HepG2 (cell line): ENCODE results near the gene EEF1AKMT4. TPM values are rescaled to one million over a fixed set of nuclear protein-coding genes. Genes with fewer than 3 reads are reported as not detected.

Experiments
- AKAP8 ChIP-seq: sonication (generic); formaldehyde crosslinking; IDR thresholded peaks from 2 replicates; pipeline ENCODE4 v1.5.1; 2020; ENCODE audit warnings: mild to moderate bottlenecking, missing genetic modification reagents
- BCL6 ChIP-seq: IDR thresholded peaks from 2 replicates; pipeline ENCODE4 v1.6.1; 2016; ENCODE audit warnings: missing genetic modification reagents, missing compliant biosample characterization
- BRD4 ChIP-seq: sonication (generic); formaldehyde crosslinking; IDR thresholded peaks from 2 replicates; pipeline ENCODE4 v1.4.0; 2020; ENCODE audit warnings: missing genetic modification reagents
- HNRNPK ChIP-seq: fragments of 200-400 bp; formaldehyde crosslinking; IDR thresholded peaks from 2 replicates; pipeline ENCODE4 v1.6.1; 2018; ENCODE audit warnings: low read length, low read depth, moderate library complexity, mild to moderate bottlenecking; ENCODE audit not compliant: poor library complexity, severe bottlenecking
- JDP2 ChIP-seq: sonication (generic); formaldehyde crosslinking; IDR thresholded peaks from 2 replicates; pipeline ENCODE4 v1.8.1; 2022; ENCODE audit warnings: missing genetic modification reagents, borderline replicate concordance
- KDM3A ChIP-seq: IDR thresholded peaks from 2 replicates; pipeline ENCODE4 v1.6.1; 2018; ENCODE audit warnings: low read depth, missing compliant biosample characterization
- MAF1 ChIP-seq: sonication (generic); formaldehyde crosslinking; IDR thresholded peaks from 2 replicates; pipeline ENCODE4 v1.5.0; 2020; ENCODE audit warnings: missing genetic modification reagents, borderline replicate concordance
- MED13 ChIP-seq: sonication (generic); formaldehyde crosslinking; IDR thresholded peaks from 2 replicates; pipeline ENCODE4 v1.5.0; 2020; ENCODE audit warnings: missing genetic modification reagents
- PHF21A ChIP-seq: sonication (generic); formaldehyde crosslinking; IDR thresholded peaks from 2 replicates; pipeline ENCODE4 v1.5.0; 2020; ENCODE audit warnings: mild to moderate bottlenecking, missing genetic modification reagents
- PHF5A ChIP-seq: IDR thresholded peaks from one replicate; pipeline ENCODE4 v1.6.1; 2018; ENCODE audit warnings: low read depth, missing genetic modification reagents; ENCODE audit not compliant: unreplicated experiment
- RBFOX2 ChIP-seq: fragments of 200-400 bp; formaldehyde crosslinking; IDR thresholded peaks from 2 replicates; pipeline ENCODE4 v1.6.1; 2017; ENCODE audit warnings: low read depth, mild to moderate bottlenecking, low read length
- SAFB2 ChIP-seq: sonication (generic); formaldehyde crosslinking; IDR thresholded peaks from 2 replicates; pipeline ENCODE4 v1.5.1; 2020; ENCODE audit warnings: missing genetic modification reagents, low read depth, mild to moderate bottlenecking, borderline replicate concordance
- SNAPC2 ChIP-seq: sonication (generic); formaldehyde crosslinking; IDR thresholded peaks from 2 replicates; pipeline ENCODE4 v1.8.1; 2022; ENCODE audit warnings: mild to moderate bottlenecking, missing genetic modification reagents
- ZKSCAN5 ChIP-seq: sonication (generic); formaldehyde crosslinking; IDR thresholded peaks from 2 replicates; pipeline ENCODE4 v1.5.1; 2020; ENCODE audit warnings: mild to moderate bottlenecking, missing genetic modification reagents
- ZNF382 ChIP-seq: sonication (generic); formaldehyde crosslinking; IDR thresholded peaks from 2 replicates; pipeline ENCODE4 v1.5.0; 2020; ENCODE audit warnings: missing genetic modification reagents, mild to moderate bottlenecking, borderline replicate concordance
- ZNF674 ChIP-seq: sonication (generic); formaldehyde crosslinking; IDR thresholded peaks from 2 replicates; pipeline ENCODE4 v1.5.0; 2020; ENCODE audit warnings: low read depth, mild to moderate bottlenecking, missing genetic modification reagents
- ZSCAN21 ChIP-seq: sonication (generic); formaldehyde crosslinking; IDR thresholded peaks from 2 replicates; pipeline ENCODE4 v1.8.0; 2022; ENCODE audit warnings: mild to moderate bottlenecking, missing genetic modification reagents, moderate library complexity, borderline replicate concordance
- polyA plus RNA-seq, 8 experiments: library from polyadenylated mRNA; depleted of rRNA in 3 of 8; stranded (reverse) in 7 of 8; unstranded in 1 of 8; fragments of >200 nt; fragmentation: Illumina TruSeq in 4 of 8; extraction: Trizol in 4 of 8; gene quantifications; 2 replicates each; pipeline versions ENCODE4 v1.2.1 to v1.2.3, GENCODE V29; 2011 to 2016; ENCODE audit warnings: low read depth in 4 of 8, missing spikeins in 1 of 8, mixed read lengths in 1 of 8; ENCODE audit not compliant: insufficient read depth in 1 of 8
- total RNA-seq, 5 experiments: library from RNA; depleted of rRNA; stranded (reverse); fragments of >200 nt; fragmentation: Illumina TruSeq; extraction: Trizol; gene quantifications; 2 replicates each; pipeline ENCODE4 v1.2.3, GENCODE V29; 2016; ENCODE audit warnings: low read depth in 1 of 5
- TF ChIP-seq, protein P1 (sequence below): sonication (generic); formaldehyde crosslinking; IDR thresholded peaks from 2 replicates; pipeline ENCODE4 v1.4.0; 2020; ENCODE audit warnings: missing genetic modification reagents, borderline replicate concordance
- TF ChIP-seq, protein P2 (sequence below): sonication (generic); formaldehyde crosslinking; IDR thresholded peaks from 2 replicates; pipeline ENCODE4 v1.4.0; 2020; ENCODE audit warnings: missing genetic modification reagents; ENCODE audit errors: not compliant biosample characterization
- TF ChIP-seq, protein P3 (sequence below): sonication (generic); formaldehyde crosslinking; IDR thresholded peaks from 2 replicates; pipeline ENCODE4 v1.4.0; 2020; ENCODE audit warnings: missing genetic modification reagents, mild to moderate bottlenecking, borderline replicate concordance
- TF ChIP-seq, protein P4 (sequence below): sonication (generic); formaldehyde crosslinking; IDR thresholded peaks from 2 replicates; pipeline ENCODE4 v1.4.0; 2020; ENCODE audit warnings: missing genetic modification reagents

Gene EEF1AKMT4
- total and polyA plus RNA-seq, 2 of the 13 experiments (the other 11 are each of a cell fraction or from before 2014, with no cell fraction given), result 13.1 to 15.8 TPM

DNA sequence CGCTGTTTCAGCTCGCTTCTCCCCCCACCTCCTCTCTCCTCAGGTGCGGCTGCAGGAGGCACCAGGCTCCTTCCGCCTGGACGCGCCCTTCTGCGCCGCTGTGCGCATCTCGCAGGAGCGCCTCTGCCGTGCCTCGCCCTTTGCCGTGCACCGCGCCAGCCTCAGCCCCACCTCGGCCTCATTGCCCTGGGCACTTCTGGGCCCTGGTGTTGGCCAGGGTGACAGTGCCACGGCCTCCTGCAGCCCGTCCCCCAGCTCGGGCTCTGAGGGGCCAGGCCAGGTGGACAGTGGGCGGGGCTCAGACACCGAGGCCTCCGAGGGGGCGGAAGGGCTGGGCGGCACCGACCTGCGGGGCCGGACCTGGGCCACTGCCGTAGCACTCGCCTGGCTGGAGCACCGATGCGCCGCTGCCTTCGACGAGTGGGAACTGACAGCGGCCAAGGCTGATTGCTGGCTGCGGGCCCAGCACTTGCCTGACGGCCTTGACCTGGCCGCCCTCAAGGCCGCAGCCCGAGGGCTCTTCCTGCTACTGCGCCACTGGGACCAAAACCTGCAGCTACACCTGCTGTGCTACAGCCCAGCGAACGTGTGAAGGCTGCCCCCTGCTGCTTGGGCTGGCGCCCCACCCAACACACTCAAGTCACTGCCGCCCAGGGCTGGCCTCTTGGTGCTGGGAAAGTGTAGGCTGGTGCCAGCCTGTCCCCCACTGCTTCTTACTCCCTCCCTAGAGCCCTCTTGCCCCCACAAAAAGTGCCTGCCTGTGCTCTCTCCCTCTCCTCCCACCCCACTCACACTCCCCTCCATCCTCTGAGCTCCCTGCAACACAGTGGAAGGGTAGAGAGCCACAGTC, 7.8 kb upstream of the EEF1AKMT4 start (continued):
- TF ChIP-seq MAF1 (CRISPR knock-in tag) (peak; percentile 68; the same call in 1 of the 2 replicates), BCL6 (CRISPR knock-in tag) (peak; percentile 83), AKAP8 (peak; percentile 97), RBFOX2 (peak; percentile 88), SNAPC2 (no peak), PHF21A (CRISPR knock-in tag) (peak; percentile 92; the same call in 1 of the 2 replicates), MED13 (CRISPR knock-in tag) (peak; percentile 81; the same call in 1 of the 2 replicates), SAFB2 (CRISPR knock-in tag) (peak; percentile 94), KDM3A (CRISPR knock-in tag) (0 out of 2 replicates have a peak, but pooled peaks have one; percentile 89), PHF5A (CRISPR knock-in tag) (peak; percentile 78), HNRNPK (peak; percentile 20), ZSCAN21 (CRISPR knock-in tag) (peak; percentile 92), ZNF674 (CRISPR knock-in tag) (peak; percentile 83; the same call in 1 of the 2 replicates), ZNF382 (CRISPR knock-in tag) (no peak), JDP2 (no peak), BRD4 (CRISPR knock-in tag) (peak; percentile 75), ZKSCAN5 (CRISPR knock-in tag) (no peak)
- TF ChIP-seq, protein P1, sequence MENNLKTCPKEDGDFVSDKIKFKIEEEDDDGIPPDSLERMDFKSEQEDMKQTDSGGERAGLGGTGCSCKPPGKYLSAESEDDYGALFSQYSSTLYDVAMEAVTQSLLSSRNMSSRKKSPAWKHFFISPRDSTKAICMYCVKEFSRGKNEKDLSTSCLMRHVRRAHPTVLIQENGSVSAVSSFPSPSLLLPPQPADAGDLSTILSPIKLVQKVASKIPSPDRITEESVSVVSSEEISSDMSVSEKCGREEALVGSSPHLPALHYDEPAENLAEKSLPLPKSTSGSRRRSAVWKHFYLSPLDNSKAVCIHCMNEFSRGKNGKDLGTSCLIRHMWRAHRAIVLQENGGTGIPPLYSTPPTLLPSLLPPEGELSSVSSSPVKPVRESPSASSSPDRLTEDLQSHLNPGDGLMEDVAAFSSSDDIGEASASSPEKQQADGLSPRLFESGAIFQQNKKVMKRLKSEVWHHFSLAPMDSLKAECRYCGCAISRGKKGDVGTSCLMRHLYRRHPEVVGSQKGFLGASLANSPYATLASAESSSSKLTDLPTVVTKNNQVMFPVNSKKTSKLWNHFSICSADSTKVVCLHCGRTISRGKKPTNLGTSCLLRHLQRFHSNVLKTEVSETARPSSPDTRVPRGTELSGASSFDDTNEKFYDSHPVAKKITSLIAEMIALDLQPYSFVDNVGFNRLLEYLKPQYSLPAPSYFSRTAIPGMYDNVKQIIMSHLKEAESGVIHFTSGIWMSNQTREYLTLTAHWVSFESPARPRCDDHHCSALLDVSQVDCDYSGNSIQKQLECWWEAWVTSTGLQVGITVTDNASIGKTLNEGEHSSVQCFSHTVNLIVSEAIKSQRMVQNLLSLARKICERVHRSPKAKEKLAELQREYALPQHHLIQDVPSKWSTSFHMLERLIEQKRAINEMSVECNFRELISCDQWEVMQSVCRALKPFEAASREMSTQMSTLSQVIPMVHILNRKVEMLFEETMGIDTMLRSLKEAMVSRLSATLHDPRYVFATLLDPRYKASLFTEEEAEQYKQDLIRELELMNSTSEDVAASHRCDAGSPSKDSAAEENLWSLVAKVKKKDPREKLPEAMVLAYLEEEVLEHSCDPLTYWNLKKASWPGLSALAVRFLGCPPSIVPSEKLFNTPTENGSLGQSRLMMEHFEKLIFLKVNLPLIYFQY (CRISPR knock-in tag), result peak; percentile 95
- TF ChIP-seq, protein P2, sequence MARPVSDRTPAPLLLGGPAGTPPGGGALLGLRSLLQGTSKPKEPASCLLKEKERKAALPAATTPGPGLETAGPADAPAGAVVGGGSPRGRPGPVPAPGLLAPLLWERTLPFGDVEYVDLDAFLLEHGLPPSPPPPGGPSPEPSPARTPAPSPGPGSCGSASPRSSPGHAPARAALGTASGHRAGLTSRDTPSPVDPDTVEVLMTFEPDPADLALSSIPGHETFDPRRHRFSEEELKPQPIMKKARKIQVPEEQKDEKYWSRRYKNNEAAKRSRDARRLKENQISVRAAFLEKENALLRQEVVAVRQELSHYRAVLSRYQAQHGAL (CRISPR knock-in tag), result peak; percentile 34
- TF ChIP-seq, protein P3, sequence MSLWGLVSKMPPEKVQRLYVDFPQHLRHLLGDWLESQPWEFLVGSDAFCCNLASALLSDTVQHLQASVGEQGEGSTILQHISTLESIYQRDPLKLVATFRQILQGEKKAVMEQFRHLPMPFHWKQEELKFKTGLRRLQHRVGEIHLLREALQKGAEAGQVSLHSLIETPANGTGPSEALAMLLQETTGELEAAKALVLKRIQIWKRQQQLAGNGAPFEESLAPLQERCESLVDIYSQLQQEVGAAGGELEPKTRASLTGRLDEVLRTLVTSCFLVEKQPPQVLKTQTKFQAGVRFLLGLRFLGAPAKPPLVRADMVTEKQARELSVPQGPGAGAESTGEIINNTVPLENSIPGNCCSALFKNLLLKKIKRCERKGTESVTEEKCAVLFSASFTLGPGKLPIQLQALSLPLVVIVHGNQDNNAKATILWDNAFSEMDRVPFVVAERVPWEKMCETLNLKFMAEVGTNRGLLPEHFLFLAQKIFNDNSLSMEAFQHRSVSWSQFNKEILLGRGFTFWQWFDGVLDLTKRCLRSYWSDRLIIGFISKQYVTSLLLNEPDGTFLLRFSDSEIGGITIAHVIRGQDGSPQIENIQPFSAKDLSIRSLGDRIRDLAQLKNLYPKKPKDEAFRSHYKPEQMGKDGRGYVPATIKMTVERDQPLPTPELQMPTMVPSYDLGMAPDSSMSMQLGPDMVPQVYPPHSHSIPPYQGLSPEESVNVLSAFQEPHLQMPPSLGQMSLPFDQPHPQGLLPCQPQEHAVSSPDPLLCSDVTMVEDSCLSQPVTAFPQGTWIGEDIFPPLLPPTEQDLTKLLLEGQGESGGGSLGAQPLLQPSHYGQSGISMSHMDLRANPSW (CRISPR knock-in tag), result 0 out of 2 replicates have a peak, but pooled peaks have one; percentile 26
- TF ChIP-seq, protein P4, sequence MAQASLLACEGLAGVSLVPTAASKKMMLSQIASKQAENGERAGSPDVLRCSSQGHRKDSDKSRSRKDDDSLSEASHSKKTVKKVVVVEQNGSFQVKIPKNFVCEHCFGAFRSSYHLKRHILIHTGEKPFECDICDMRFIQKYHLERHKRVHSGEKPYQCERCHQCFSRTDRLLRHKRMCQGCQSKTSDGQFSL, result peak; percentile 86
